ENCODE results near the gene MEN1. TPM values are rescaled to one million over a fixed set of nuclear protein-coding genes. Genes with fewer than 3 reads are reported as not detected.

MEN1 gene
- polyA plus RNA-seq, 1 donor (not counting 4 experiments of a cell fraction or from before 2014, with no cell fraction given) = 14.2 TPM

GRCh38 chr11:64803846-64804345 is 6.5 kb downstream of the MEN1 start:
- H3K9me1 ChIP-seq (ENCODE audit: control insufficient read depth, extremely low read depth, insufficient read depth, low read length) = no peaks in the 10 kb centered on the region
- dilution Hi-C loops (cut with MboI; ENCODE audit: extremely low pct_ligation_motif_present, low sequenced_read_pairs) = no loop called here

GRCh38 chr11:64803158-64803845 is 7.0 kb downstream of the MEN1 start, which contains the start of gene MAP4K2:
MAP4K2 (minus strand) TSS chr11:64803214; CDS start chr11:64803149, 65 bp downstream.
- H4K20me1 ChIP-seq (ENCODE audit: control insufficient read depth, extremely low read depth, insufficient read depth, low read length) = no peaks in the 10 kb centered on the region
- DNase-seq (ENCODE audit: low read depth, low spot score) (peak; percentile 15), FAIRE-seq (peak; percentile 74)
- H3K9ac ChIP-seq (ENCODE audit: control insufficient read depth, extremely low read depth, insufficient read depth, low read length) = peak within 1 kb of the TSS; percentile 83
- no peaks in the 10 kb centered on the region for H3K9me3 ChIP-seq (ENCODE audit: control insufficient read depth, low read depth, low read length)
- H3K9me1 ChIP-seq (ENCODE audit: control insufficient read depth, extremely low read depth, insufficient read depth, low read length) = no peaks in the 10 kb centered on the region
- peak within 1 kb of the TSS; percentile 90 for H3K27ac ChIP-seq (ENCODE audit: control insufficient read depth, insufficient read depth, low read length)
- peaks cover 4% of the 10 kb centered on the region for H3K79me2 ChIP-seq (ENCODE audit: control insufficient read depth, insufficient read depth, low read length)
- H2AFZ ChIP-seq (ENCODE audit: control insufficient read depth, low read length) = peak within 1 kb of the TSS; percentile 66
- H3K4me1 ChIP-seq (ENCODE audit: control insufficient read depth, extremely low read depth, insufficient read depth, low read length) = peaks cover 14% of the 10 kb centered on the region
- peak within 1 kb of the TSS; percentile 50 to 97 (median 89) for H3K4me3 ChIP-seq (ENCODE audit: control insufficient read depth in 2 of 3, extremely low read depth in 1 of 3, insufficient read depth in 2 of 3, low read depth in 1 of 3, low read length in 3 of 3)
- peak within 1 kb of the TSS; percentile 97 for H3K4me2 ChIP-seq (ENCODE audit: control insufficient read depth, extremely low read depth, insufficient read depth, low read depth, low read length)
- TF ChIP-seq CTCF (optimal IDR thresholded peaks at IDR 0.05 in 1 of 3, IDR thresholded peaks at IDR 0.05 in 1 of 3, conservative IDR thresholded peaks at IDR 0.05 in 1 of 3; ENCODE audit: extremely low read depth in 1 of 3, insufficient read depth in 2 of 3, low read length in 3 of 3) = peak in 2 of 3 experiments; percentile 18 to 51
- TF ChIP-seq EZH2 (IDR thresholded peaks at IDR 0.05; ENCODE audit: low read length) = no peak
- H3K36me3 ChIP-seq (ENCODE audit: control insufficient read depth in 2 of 2, extremely low read depth in 1 of 2, insufficient read depth in 2 of 2, low read length in 2 of 2) = peaks cover 15 to 28% of the 10 kb centered on the region in 2 experiments
- no peaks in the 10 kb centered on the region for H3K27me3 ChIP-seq (ENCODE audit: control insufficient read depth, extremely low read depth, insufficient read depth, low read length)
- dilution Hi-C loops (cut with MboI; ENCODE audit: extremely low pct_ligation_motif_present, low sequenced_read_pairs) = no loop called here

More at GRCh38 chr11:64803846-64804345, 6.5 kb downstream of the MEN1 start:
- peaks cover 4% of the 10 kb centered on the region for H3K79me2 ChIP-seq (ENCODE audit: control insufficient read depth, insufficient read depth, low read length)
- peak overlapping the region; percentile 97 for H3K4me2 ChIP-seq (ENCODE audit: control insufficient read depth, extremely low read depth, insufficient read depth, low read depth, low read length)
- no peak for DNase-seq (ENCODE audit: low read depth, low spot score)
- H3K9ac ChIP-seq (ENCODE audit: control insufficient read depth, extremely low read depth, insufficient read depth, low read length) = peak overlapping the region; percentile 83
- H3K36me3 ChIP-seq (ENCODE audit: control insufficient read depth in 2 of 2, extremely low read depth in 1 of 2, insufficient read depth in 2 of 2, low read length in 2 of 2) = peaks cover 16 to 28% of the 10 kb centered on the region in 2 experiments
- FAIRE-seq = no peak
- peak overlapping the region; percentile 90 for H3K27ac ChIP-seq (ENCODE audit: control insufficient read depth, insufficient read depth, low read length)
- peak overlapping the region; percentile 50 to 97 (median 89) for H3K4me3 ChIP-seq (ENCODE audit: control insufficient read depth in 2 of 3, extremely low read depth in 1 of 3, insufficient read depth in 2 of 3, low read depth in 1 of 3, low read length in 3 of 3)
- H3K9me3 ChIP-seq (ENCODE audit: control insufficient read depth, low read depth, low read length) = no peaks in the 10 kb centered on the region
- no peak for TF ChIP-seq EZH2 (IDR thresholded peaks at IDR 0.05; ENCODE audit: low read length)
- no peak for TF ChIP-seq CTCF (optimal IDR thresholded peaks at IDR 0.05 in 1 of 3, IDR thresholded peaks at IDR 0.05 in 1 of 3, conservative IDR thresholded peaks at IDR 0.05 in 1 of 3; ENCODE audit: extremely low read depth in 1 of 3, insufficient read depth in 2 of 3, low read length in 3 of 3)
- H4K20me1 ChIP-seq (ENCODE audit: control insufficient read depth, extremely low read depth, insufficient read depth, low read length) = no peaks in the 10 kb centered on the region
- peak overlapping the region; percentile 66 for H2AFZ ChIP-seq (ENCODE audit: control insufficient read depth, low read length)
- no peaks in the 10 kb centered on the region for H3K27me3 ChIP-seq (ENCODE audit: control insufficient read depth, extremely low read depth, insufficient read depth, low read length)
- H3K4me1 ChIP-seq (ENCODE audit: control insufficient read depth, extremely low read depth, insufficient read depth, low read length) = peaks cover 14% of the 10 kb centered on the region

Data from keratinocyte (primary cell).